HEK293 (cell line): Measurements from ENCODE around the gene HABP4.
A peak's percentile ranks its signal among the peaks of the same experiment; 100 is the strongest.

Source experiments
- CTCF ChIA-PET: fragments of 350-600 bp; formaldehyde crosslinking; extraction: SDS; loops from one replicate; lab custom pipeline; 2021; ENCODE audit warnings: antibody characterized with exemption; lab: Yijun Ruan, JAX
- POLR2A ChIA-PET: fragments of 300-600 bp; formaldehyde crosslinking; extraction: SDS; loops from one replicate; lab custom pipeline; 2020; ENCODE audit warnings: antibody characterized with exemption, inconsistent platforms; lab: Yijun Ruan, JAX
- H3K27ac ChIP-seq: fragments of 200-500 bp; sonication (Bioruptor generic); 2 replicates; pipeline ENCODE4 v1.5.1; 2014; ENCODE audit warnings: low read depth, low read length, control low read depth, inconsistent platforms; ENCODE audit errors: extremely low read depth
- H3K36me3 ChIP-seq, 2 experiments: fragments of 200-500 bp in 1 of 2; sonication (Bioruptor generic) in 1 of 2; 1 replicate in 1 of 2; 2 replicates in 1 of 2; pipeline ENCODE4 v1.5.1; 2014 to 2017; ENCODE audit warnings: inconsistent platforms in 2 of 2, low read length in 2 of 2; ENCODE audit not compliant: control insufficient read depth in 2 of 2, insufficient read depth in 1 of 2
- H3K4me1 ChIP-seq: fragments of 200-500 bp; sonication (Bioruptor generic); 2 replicates; pipeline ENCODE4 v1.5.1; 2014; ENCODE audit warnings: mild to moderate bottlenecking, low read length, inconsistent platforms; ENCODE audit not compliant: control insufficient read depth, insufficient read depth
- H3K4me3 ChIP-seq: 2 replicates; pipeline ENCODE4 v1.5.1; 2011; ENCODE audit warnings: low read depth, mild to moderate bottlenecking, control low read depth, low read length, moderate library complexity
- H3K9me3 ChIP-seq: fragments of 200-500 bp; sonication (Bioruptor generic); 2 replicates; pipeline ENCODE4 v1.5.1; 2014; ENCODE audit warnings: low read depth, low read length, inconsistent platforms; ENCODE audit not compliant: control insufficient read depth, insufficient read depth
- KLF16 ChIP-seq: fragments of 450-650 bp; formaldehyde crosslinking; IDR thresholded peaks from 2 replicates; pipeline ENCODE4 v1.5.1; 2017; ENCODE audit warnings: missing biosample characterization, missing genetic modification characterization
- KLF8 ChIP-seq: fragments of 450-650 bp; formaldehyde crosslinking; IDR thresholded peaks from 2 replicates; pipeline ENCODE4 v1.5.1; 2016; ENCODE audit warnings: missing biosample characterization, missing genetic modification characterization
- ZFHX2 ChIP-seq: fragments of 450-650 bp; formaldehyde crosslinking; conservative IDR thresholded peaks from 2 replicates; pipeline ENCODE4 v1.5.1; 2016; ENCODE audit warnings: missing biosample characterization, missing genetic modification characterization
- ZIC2 ChIP-seq: fragments of 450-650 bp; formaldehyde crosslinking; IDR thresholded peaks from 2 replicates; pipeline ENCODE4 v1.5.1; 2016; ENCODE audit warnings: missing biosample characterization, missing genetic modification characterization
- ZNF121 ChIP-seq: fragments of 450-650 bp; formaldehyde crosslinking; IDR thresholded peaks from 2 replicates; pipeline ENCODE4 v1.5.1; 2016; ENCODE audit warnings: missing biosample characterization, missing genetic modification characterization
- ZNF146 ChIP-seq: fragments of 450-650 bp; formaldehyde crosslinking; IDR thresholded peaks from 2 replicates; pipeline ENCODE4 v1.5.1; 2016; ENCODE audit warnings: missing biosample characterization, missing genetic modification characterization
- ZNF292 ChIP-seq: fragments of 450-650 bp; formaldehyde crosslinking; IDR thresholded peaks from 2 replicates; pipeline ENCODE4 v1.5.1; 2016; ENCODE audit warnings: low read depth, missing biosample characterization, missing genetic modification characterization, borderline replicate concordance
- ZNF350 ChIP-seq: fragments of 450-650 bp; formaldehyde crosslinking; IDR thresholded peaks from 2 replicates; pipeline ENCODE4 v1.5.0; 2017; ENCODE audit warnings: missing biosample characterization, mild to moderate bottlenecking, missing genetic modification characterization
- ZNF544 ChIP-seq: fragments of 450-650 bp; formaldehyde crosslinking; IDR thresholded peaks from 2 replicates; pipeline ENCODE4 v1.5.0; 2017; ENCODE audit warnings: missing biosample characterization, missing genetic modification characterization
- ZNF629 ChIP-seq: fragments of 450-650 bp; formaldehyde crosslinking; IDR thresholded peaks from 2 replicates; pipeline ENCODE4 v1.5.1; 2017; ENCODE audit warnings: missing biosample characterization, missing genetic modification characterization
- ZSCAN23 ChIP-seq: fragments of 450-650 bp; formaldehyde crosslinking; IDR thresholded peaks from 2 replicates; pipeline ENCODE4 v1.5.1; 2016; ENCODE audit warnings: missing biosample characterization, missing genetic modification characterization
- TF ChIP-seq, protein P1 (sequence below): fragments of 450-650 bp; formaldehyde crosslinking; IDR thresholded peaks from 2 replicates; pipeline ENCODE4 v1.5.1; 2016; ENCODE audit warnings: missing biosample characterization, missing genetic modification characterization
- TF ChIP-seq, protein P2 (sequence below): fragments of 450-650 bp; formaldehyde crosslinking; IDR thresholded peaks from 2 replicates; pipeline ENCODE4 v1.5.1; 2016; ENCODE audit warnings: missing biosample characterization, missing genetic modification characterization
- TF ChIP-seq, protein P3 (sequence below): fragments of 450-650 bp; formaldehyde crosslinking; IDR thresholded peaks from 2 replicates; pipeline ENCODE4 v1.5.1; 2016; ENCODE audit warnings: missing biosample characterization, missing genetic modification characterization
- TF ChIP-seq, protein P4 (sequence below): fragments of 450-650 bp; formaldehyde crosslinking; IDR thresholded peaks from 2 replicates; pipeline ENCODE4 v1.5.0; 2017; ENCODE audit warnings: missing biosample characterization, missing genetic modification characterization, borderline replicate concordance
- TF ChIP-seq, protein P5 (sequence below): fragments of 450-650 bp; formaldehyde crosslinking; IDR thresholded peaks from 2 replicates; pipeline ENCODE4 v1.5.1; 2017; ENCODE audit warnings: missing biosample characterization, missing genetic modification characterization
- TF ChIP-seq, protein P6 (sequence below): fragments of 450-650 bp; formaldehyde crosslinking; IDR thresholded peaks from 2 replicates; pipeline ENCODE4 v1.5.1; 2016; ENCODE audit warnings: missing biosample characterization, missing genetic modification characterization

HABP4 gene

DNA sequence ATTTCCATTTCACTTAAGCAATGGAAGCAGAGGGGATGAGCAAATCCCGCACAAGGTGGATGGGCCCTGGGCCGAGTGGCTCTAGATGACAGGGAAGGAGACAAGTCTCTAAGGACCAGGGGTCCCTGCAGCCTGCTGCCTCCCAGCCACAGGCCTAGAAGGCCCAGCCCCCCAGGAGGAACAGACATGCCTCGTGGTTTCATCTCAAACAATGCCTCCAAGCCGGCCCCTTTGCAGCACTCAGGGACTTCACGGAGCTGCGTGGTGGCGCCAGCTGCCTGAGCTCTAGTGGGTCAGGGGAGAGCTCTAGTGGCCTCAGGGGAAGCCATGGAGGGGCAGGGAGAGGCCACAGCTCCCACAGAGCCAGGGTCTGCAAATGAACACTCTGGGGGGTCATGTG, 48.8 kb downstream of the HABP4 start:
- Histone ChIP-seq H3K36me3 (peaks cover 0 to 5% of the 10 kb centered on the region in 2 experiments; a peak in 1 of 3 replicates), H3K4me1 (no peaks in the 10 kb centered on the region), H3K27ac (no peak overlapping the region), H3K4me3 (no peak overlapping the region), H3K9me3 (no peaks in the 10 kb centered on the region)
- TF ChIP-seq, protein P1, sequence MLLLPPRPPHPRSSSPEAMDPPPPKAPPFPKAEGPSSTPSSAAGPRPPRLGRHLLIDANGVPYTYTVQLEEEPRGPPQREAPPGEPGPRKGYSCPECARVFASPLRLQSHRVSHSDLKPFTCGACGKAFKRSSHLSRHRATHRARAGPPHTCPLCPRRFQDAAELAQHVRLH (tag by site-specific recombination): no peak
- no peak for TF ChIP-seq KLF16 (tag by site-specific recombination)
- no peak for TF ChIP-seq ZNF292 (tag by site-specific recombination)
- TF ChIP-seq, protein P2, sequence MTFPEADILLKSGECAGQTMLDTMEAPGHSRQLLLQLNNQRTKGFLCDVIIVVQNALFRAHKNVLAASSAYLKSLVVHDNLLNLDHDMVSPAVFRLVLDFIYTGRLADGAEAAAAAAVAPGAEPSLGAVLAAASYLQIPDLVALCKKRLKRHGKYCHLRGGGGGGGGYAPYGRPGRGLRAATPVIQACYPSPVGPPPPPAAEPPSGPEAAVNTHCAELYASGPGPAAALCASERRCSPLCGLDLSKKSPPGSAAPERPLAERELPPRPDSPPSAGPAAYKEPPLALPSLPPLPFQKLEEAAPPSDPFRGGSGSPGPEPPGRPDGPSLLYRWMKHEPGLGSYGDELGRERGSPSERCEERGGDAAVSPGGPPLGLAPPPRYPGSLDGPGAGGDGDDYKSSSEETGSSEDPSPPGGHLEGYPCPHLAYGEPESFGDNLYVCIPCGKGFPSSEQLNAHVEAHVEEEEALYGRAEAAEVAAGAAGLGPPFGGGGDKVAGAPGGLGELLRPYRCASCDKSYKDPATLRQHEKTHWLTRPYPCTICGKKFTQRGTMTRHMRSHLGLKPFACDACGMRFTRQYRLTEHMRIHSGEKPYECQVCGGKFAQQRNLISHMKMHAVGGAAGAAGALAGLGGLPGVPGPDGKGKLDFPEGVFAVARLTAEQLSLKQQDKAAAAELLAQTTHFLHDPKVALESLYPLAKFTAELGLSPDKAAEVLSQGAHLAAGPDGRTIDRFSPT (tag by site-specific recombination): no peak
- TF ChIP-seq ZNF544: no peak
- TF ChIP-seq, protein P3, sequence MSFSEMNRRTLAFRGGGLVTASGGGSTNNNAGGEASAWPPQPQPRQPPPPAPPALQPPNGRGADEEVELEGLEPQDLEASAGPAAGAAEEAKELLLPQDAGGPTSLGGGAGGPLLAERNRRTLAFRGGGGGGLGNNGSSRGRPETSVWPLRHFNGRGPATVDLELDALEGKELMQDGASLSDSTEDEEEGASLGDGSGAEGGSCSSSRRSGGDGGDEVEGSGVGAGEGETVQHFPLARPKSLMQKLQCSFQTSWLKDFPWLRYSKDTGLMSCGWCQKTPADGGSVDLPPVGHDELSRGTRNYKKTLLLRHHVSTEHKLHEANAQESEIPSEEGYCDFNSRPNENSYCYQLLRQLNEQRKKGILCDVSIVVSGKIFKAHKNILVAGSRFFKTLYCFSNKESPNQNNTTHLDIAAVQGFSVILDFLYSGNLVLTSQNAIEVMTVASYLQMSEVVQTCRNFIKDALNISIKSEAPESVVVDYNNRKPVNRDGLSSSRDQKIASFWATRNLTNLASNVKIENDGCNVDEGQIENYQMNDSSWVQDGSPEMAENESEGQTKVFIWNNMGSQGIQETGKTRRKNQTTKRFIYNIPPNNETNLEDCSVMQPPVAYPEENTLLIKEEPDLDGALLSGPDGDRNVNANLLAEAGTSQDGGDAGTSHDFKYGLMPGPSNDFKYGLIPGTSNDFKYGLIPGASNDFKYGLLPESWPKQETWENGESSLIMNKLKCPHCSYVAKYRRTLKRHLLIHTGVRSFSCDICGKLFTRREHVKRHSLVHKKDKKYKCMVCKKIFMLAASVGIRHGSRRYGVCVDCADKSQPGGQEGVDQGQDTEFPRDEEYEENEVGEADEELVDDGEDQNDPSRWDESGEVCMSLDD: no peak
- TF ChIP-seq, protein P4, sequence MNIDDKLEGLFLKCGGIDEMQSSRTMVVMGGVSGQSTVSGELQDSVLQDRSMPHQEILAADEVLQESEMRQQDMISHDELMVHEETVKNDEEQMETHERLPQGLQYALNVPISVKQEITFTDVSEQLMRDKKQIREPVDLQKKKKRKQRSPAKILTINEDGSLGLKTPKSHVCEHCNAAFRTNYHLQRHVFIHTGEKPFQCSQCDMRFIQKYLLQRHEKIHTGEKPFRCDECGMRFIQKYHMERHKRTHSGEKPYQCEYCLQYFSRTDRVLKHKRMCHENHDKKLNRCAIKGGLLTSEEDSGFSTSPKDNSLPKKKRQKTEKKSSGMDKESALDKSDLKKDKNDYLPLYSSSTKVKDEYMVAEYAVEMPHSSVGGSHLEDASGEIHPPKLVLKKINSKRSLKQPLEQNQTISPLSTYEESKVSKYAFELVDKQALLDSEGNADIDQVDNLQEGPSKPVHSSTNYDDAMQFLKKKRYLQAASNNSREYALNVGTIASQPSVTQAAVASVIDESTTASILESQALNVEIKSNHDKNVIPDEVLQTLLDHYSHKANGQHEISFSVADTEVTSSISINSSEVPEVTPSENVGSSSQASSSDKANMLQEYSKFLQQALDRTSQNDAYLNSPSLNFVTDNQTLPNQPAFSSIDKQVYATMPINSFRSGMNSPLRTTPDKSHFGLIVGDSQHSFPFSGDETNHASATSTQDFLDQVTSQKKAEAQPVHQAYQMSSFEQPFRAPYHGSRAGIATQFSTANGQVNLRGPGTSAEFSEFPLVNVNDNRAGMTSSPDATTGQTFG: no peak
- TF ChIP-seq ZNF350 (tag by site-specific recombination): no peak
- TF ChIP-seq ZIC2 (tag by site-specific recombination): 0 out of 2 replicates have a peak, but pooled peaks have one; percentile 12
- ChIA-PET POLR2A (no interaction called here), CTCF (interaction anchor here (0.7 kb wide), 1 partner anchor 133 kb away, joined by 3 read pairs; no protein-coding TSS in a partner anchor)

DNA sequence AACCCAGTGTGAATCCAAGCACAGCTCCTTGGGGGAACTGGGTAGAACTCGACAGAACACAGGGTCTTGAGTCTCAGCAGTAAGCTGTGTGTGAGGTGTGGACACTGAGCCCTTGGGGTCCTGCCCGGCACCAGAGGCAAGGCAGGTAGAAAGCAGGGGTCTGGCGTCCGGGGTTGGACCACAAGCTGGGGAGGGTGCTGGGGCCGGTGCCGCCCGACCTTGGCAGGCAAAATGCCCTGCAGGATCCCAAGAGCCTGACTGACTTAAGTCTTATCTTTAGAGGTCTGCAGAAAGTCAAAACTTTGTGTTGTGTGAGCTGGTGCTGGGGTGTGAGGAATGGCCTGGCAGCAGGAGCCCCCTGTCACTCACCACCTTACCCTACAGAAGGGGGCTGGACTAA, 49.3 kb downstream of the HABP4 start:
- ChIA-PET CTCF (interaction anchor here (0.7 kb wide), 1 partner anchor 132 kb away, joined by 3 read pairs; no protein-coding TSS in a partner anchor), POLR2A (no interaction called here)
- no peak overlapping the region for H3K4me3 ChIP-seq
- no peak overlapping the region for H3K27ac ChIP-seq
- H3K4me1 ChIP-seq: no peaks in the 10 kb centered on the region
- no peaks in the 10 kb centered on the region for H3K9me3 ChIP-seq
- H3K36me3 ChIP-seq: peaks cover 0 to 7% of the 10 kb centered on the region in 2 experiments; a peak in 1 of 3 replicates
- TF ChIP-seq ZNF121 (no peak), ZIC2 (tag by site-specific recombination) (0 out of 2 replicates have a peak, but pooled peaks have one; percentile 0)

DNA sequence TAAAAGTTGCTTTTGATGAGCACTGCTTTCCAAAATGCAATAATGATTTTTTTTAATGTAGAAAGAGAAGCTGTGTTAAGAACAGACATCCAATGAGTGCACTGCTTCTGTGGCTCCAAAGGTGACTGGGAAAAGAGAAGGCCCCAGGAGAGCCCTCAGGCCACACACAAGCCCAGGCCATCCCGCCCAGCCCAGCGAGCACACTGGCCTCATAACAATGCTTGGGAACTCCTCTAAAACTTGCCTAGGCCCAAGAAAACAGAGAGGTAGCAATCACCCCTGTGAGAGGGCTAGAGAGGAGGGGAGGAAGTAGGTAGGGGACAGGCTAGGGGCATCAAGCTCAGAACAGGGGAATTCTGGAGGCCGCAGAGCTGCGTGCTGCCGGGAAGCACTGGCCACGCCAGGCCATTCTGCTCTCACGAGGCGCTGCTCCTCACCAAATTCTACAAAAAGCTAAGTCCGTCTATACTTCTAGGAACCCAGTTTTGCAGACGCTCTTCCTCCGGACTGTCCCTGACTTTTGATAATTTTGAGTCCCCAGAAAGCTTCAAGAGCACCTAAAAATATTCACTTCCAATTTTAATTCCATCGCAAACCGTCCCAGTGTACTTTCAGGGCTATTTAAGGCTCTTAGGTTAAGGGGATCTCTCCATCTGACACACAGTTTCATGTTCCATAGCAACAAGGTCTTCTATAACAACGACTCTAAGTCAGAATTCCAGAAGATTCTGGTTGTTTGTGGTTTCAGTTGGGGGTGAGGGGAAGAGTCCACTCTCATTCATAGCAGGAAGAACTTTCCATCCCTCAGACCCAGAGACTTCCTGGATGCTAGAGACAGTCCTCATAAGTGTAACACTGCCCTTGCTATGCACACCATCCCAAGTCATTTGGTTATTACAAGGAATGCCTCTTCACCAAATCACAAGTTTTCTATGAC, 51.0 kb downstream of the HABP4 start:
- CTCF ChIA-PET: no interaction called here
- Histone ChIP-seq H3K9me3 (no peaks in the 10 kb centered on the region), H3K36me3 (peaks cover 0 to 8% of the 10 kb centered on the region in 2 experiments; a peak in 1 of 3 replicates), H3K4me3 (no peak overlapping the region), H3K4me1 (no peaks in the 10 kb centered on the region), H3K27ac (no peak overlapping the region)
- POLR2A ChIA-PET: no interaction called here
- TF ChIP-seq ZSCAN23 (tag by site-specific recombination): no peak
- no peak for TF ChIP-seq ZNF146 (tag by site-specific recombination)
- TF ChIP-seq, protein P5, sequence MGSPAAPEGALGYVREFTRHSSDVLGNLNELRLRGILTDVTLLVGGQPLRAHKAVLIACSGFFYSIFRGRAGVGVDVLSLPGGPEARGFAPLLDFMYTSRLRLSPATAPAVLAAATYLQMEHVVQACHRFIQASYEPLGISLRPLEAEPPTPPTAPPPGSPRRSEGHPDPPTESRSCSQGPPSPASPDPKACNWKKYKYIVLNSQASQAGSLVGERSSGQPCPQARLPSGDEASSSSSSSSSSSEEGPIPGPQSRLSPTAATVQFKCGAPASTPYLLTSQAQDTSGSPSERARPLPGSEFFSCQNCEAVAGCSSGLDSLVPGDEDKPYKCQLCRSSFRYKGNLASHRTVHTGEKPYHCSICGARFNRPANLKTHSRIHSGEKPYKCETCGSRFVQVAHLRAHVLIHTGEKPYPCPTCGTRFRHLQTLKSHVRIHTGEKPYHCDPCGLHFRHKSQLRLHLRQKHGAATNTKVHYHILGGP (tag by site-specific recombination): no peak
- no peak for TF ChIP-seq ZFHX2 (tag by site-specific recombination)
- TF ChIP-seq, protein P6, sequence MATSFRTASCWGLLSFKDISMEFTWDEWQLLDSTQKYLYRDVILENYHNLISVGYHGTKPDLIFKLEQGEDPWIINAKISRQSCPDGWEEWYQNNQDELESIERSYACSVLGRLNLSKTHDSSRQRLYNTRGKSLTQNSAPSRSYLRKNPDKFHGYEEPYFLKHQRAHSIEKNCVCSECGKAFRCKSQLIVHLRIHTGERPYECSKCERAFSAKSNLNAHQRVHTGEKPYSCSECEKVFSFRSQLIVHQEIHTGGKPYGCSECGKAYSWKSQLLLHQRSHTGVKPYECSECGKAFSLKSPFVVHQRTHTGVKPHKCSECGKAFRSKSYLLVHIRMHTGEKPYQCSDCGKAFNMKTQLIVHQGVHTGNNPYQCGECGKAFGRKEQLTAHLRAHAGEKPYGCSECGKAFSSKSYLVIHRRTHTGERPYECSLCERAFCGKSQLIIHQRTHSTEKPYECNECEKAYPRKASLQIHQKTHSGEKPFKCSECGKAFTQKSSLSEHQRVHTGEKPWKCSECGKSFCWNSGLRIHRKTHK (tag by site-specific recombination): no peak
- no peak for TF ChIP-seq KLF8 (tag by site-specific recombination)
- no peak for TF ChIP-seq ZNF629 (tag by site-specific recombination)
